Ishikawa (cell line): Measurements from ENCODE around the gene PLEKHG1.

Source experiments
- EGR1 ChIP-seq: IDR thresholded peaks from 2 replicates; pipeline ENCODE4 v1.6.1; 2012
- EP300 ChIP-seq: IDR thresholded peaks from 2 replicates; pipeline ENCODE4 v1.6.1; 2012; ENCODE audit warnings: borderline replicate concordance
- RAD21 ChIP-seq: IDR thresholded peaks from 2 replicates; pipeline ENCODE4 v1.6.1; 2012; ENCODE audit warnings: low read depth
- TAF1 ChIP-seq: IDR thresholded peaks from 2 replicates; pipeline ENCODE4 v1.6.1; 2012; ENCODE audit warnings: low read depth, mild to moderate bottlenecking
- TCF12 ChIP-seq: IDR thresholded peaks from 2 replicates; pipeline ENCODE4 v1.6.1; 2012; ENCODE audit warnings: low read depth
- TEAD4 ChIP-seq: IDR thresholded peaks from 2 replicates; pipeline ENCODE4 v1.6.1; 2012
- YY1 ChIP-seq: IDR thresholded peaks from 2 replicates; pipeline ENCODE4 v1.6.1; 2012; ENCODE audit warnings: low read depth
- ZBTB7A ChIP-seq: IDR thresholded peaks from 2 replicates; pipeline ENCODE4 v1.6.1; 2012; ENCODE audit warnings: low read depth
- TF ChIP-seq, protein P1 (sequence below): IDR thresholded peaks from 2 replicates; pipeline ENCODE4 v1.6.1; 2012; ENCODE audit warnings: low read depth, mild to moderate bottlenecking
- TF ChIP-seq, protein P2 (sequence below): IDR thresholded peaks from 2 replicates; pipeline ENCODE4 v1.6.1; 2012

DNA sequence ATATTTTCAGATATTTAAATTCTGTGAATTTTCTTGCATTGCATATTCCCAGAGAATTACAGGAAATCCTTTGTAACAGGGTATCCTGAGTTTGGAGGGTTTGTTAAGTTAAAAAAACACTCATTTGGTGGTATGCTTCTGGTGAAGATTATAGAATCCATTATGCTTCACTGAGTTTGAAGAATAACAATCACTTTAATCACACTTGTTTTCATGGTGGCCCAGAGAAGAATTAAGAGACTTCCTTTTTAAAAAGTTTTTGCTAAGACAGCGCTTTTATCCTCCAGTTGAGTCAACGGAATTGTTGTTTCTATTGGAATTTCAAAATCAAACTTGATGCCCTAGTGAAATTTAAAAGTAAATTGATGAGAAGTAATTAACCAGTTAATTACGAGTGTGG lies 17.4 kb downstream of the PLEKHG1 start:
- TF ChIP-seq RAD21 (no peak), YY1 (no peak), ZBTB7A (no peak), EP300 (no peak), TEAD4 (no peak), EGR1 (no peak), TCF12 (no peak), TAF1 (no peak)
- TF ChIP-seq, protein P1, sequence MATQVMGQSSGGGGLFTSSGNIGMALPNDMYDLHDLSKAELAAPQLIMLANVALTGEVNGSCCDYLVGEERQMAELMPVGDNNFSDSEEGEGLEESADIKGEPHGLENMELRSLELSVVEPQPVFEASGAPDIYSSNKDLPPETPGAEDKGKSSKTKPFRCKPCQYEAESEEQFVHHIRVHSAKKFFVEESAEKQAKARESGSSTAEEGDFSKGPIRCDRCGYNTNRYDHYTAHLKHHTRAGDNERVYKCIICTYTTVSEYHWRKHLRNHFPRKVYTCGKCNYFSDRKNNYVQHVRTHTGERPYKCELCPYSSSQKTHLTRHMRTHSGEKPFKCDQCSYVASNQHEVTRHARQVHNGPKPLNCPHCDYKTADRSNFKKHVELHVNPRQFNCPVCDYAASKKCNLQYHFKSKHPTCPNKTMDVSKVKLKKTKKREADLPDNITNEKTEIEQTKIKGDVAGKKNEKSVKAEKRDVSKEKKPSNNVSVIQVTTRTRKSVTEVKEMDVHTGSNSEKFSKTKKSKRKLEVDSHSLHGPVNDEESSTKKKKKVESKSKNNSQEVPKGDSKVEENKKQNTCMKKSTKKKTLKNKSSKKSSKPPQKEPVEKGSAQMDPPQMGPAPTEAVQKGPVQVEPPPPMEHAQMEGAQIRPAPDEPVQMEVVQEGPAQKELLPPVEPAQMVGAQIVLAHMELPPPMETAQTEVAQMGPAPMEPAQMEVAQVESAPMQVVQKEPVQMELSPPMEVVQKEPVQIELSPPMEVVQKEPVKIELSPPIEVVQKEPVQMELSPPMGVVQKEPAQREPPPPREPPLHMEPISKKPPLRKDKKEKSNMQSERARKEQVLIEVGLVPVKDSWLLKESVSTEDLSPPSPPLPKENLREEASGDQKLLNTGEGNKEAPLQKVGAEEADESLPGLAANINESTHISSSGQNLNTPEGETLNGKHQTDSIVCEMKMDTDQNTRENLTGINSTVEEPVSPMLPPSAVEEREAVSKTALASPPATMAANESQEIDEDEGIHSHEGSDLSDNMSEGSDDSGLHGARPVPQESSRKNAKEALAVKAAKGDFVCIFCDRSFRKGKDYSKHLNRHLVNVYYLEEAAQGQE, result no peak
- TF ChIP-seq, protein P2, sequence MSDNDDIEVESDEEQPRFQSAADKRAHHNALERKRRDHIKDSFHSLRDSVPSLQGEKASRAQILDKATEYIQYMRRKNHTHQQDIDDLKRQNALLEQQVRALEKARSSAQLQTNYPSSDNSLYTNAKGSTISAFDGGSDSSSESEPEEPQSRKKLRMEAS, result no peak
